ENCODE results near the gene HHIP. TPM values are rescaled to one million over a fixed set of nuclear protein-coding genes. Genes with fewer than 3 reads are reported as not detected.

The HHIP gene
- total RNA-seq, 1 donor from 2014 or later: 0.25 TPM

DNA sequence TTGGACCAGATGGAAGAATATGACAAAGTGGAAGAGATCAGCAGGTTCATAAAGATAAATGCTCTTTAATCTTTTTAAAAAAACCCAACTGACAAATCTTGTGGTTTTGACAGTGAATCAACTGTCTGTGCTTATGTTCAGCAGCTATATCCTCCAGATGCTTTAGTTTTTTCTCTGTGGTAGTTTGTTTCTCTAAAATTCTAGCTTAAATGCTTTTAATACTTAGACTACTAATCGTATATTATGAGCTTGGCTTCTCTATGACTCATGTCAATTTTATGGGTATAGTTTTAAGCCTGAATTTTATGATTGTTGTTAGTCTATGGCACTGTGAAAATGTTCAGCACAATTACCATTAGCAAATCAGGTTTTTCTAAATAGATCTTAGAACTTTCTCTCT lies 12.9 kb downstream of the HHIP start:
- no peak for DNase-seq (ENCODE audit: extremely low spot score in 2 of 2)

DNA sequence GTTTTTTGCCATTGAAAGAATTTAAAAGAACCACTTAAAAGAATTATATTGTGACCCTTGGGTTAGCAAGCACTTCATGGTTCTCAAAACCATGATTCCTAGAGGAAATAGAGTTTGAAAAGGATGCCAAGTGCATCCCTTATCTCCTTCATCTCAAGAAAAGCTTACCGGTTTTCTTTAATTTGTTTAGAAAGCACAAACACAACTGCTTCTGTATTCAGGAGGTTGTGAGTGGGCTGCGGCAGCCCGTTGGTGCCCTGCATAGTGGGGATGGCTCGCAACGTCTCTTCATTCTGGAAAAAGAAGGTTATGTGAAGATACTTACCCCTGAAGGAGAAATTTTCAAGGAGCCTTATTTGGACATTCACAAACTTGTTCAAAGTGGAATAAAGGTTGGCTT lies 13.5 kb downstream of the HHIP start:
- no peak overlapping the region for H3K4me3 ChIP-seq
- no peaks in the 10 kb centered on the region for H3K36me3 ChIP-seq
- H3K27me3 ChIP-seq: no peaks in the 10 kb centered on the region
- intact Hi-C loops (cut with DNase I): no loop called here
- H3K4me1 ChIP-seq: no peaks in the 10 kb centered on the region
- no peak for DNase-seq (ENCODE audit: extremely low spot score in 2 of 2)
- TF ChIP-seq POLR2AphosphoS5 (IDR thresholded peaks at IDR 0.05; ENCODE audit: insufficient read depth in 1 of 2, low read depth in 1 of 2) (no peak), CTCF (IDR thresholded peaks at IDR 0.05) (no peak), POLR2A (IDR thresholded peaks at IDR 0.05) (no peak)
- H3K9me3 ChIP-seq: no peaks in the 10 kb centered on the region
- no peak overlapping the region for H3K27ac ChIP-seq

More for the DNA sequence above, 12.9 kb downstream of the HHIP start:
- no peaks in the 10 kb centered on the region for H3K4me1 ChIP-seq
- H3K36me3 ChIP-seq: no peaks in the 10 kb centered on the region
- H3K27ac ChIP-seq: no peak overlapping the region
- TF ChIP-seq POLR2A (IDR thresholded peaks at IDR 0.05): no peak
- no peak overlapping the region for H3K4me3 ChIP-seq
- intact Hi-C loops (cut with DNase I): no loop called here
- H3K9me3 ChIP-seq: no peaks in the 10 kb centered on the region
- no peaks in the 10 kb centered on the region for H3K27me3 ChIP-seq

- Histone ChIP-seq H3K27me3 (no peaks in the 10 kb centered on the region), H3K4me3 (no peak overlapping the region), H3K9me3 (no peaks in the 10 kb centered on the region), H3K27ac (no peak overlapping the region), H3K4me1 (no peaks in the 10 kb centered on the region), H3K36me3 (no peaks in the 10 kb centered on the region)
- TF ChIP-seq CTCF (IDR thresholded peaks at IDR 0.05) (no peak), POLR2A (IDR thresholded peaks at IDR 0.05) (no peak), POLR2AphosphoS5 (IDR thresholded peaks at IDR 0.05; ENCODE audit: insufficient read depth in 1 of 2, low read depth in 1 of 2) (no peak)
- intact Hi-C loops (cut with DNase I): no loop called here
- DNase-seq (ENCODE audit: extremely low spot score in 2 of 2): no peak
These were observed 18.0 kb downstream of the HHIP start for GRCh38 chr4:144663834-144664475.

GRCh38 chr4:144666539-144667175 lies 20.7 kb downstream of the HHIP start:
- no peak for TF ChIP-seq CTCF (IDR thresholded peaks at IDR 0.05)
- TF ChIP-seq POLR2AphosphoS5 (IDR thresholded peaks at IDR 0.05; ENCODE audit: insufficient read depth in 1 of 2, low read depth in 1 of 2): no peak
- TF ChIP-seq POLR2A (IDR thresholded peaks at IDR 0.05): no peak
- no peak for DNase-seq (ENCODE audit: extremely low spot score in 2 of 2)
- Histone ChIP-seq H3K27me3 (no peaks in the 10 kb centered on the region), H3K27ac (no peak overlapping the region), H3K4me1 (no peaks in the 10 kb centered on the region), H3K9me3 (no peaks in the 10 kb centered on the region), H3K36me3 (no peaks in the 10 kb centered on the region), H3K4me3 (no peak overlapping the region)
- intact Hi-C loops (cut with DNase I): no loop called here

DNA sequence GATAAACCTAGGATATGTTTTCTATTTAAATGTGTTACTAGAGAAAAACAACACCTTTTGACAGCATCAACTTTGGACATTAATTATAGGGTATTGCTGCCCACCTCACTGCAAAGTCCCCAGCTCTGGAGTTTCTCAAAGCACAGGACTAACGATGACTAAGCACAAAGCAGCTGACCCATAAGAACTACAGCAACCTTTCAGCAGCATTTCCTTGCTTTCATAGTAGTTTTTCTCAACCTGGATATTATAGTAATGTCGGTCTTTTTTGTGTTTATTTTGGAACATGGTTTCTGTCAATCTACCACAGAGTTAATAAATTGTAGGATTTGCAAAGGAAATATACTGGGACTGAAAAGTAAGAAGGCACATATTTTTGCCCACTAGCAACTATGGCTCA lies 21.5 kb downstream of the HHIP start:
- no peak overlapping the region for H3K27ac ChIP-seq
- no peaks in the 10 kb centered on the region for H3K9me3 ChIP-seq
- no peaks in the 10 kb centered on the region for H3K36me3 ChIP-seq
- TF ChIP-seq POLR2AphosphoS5 (IDR thresholded peaks at IDR 0.05; ENCODE audit: insufficient read depth in 1 of 2, low read depth in 1 of 2) (no peak), CTCF (IDR thresholded peaks at IDR 0.05) (no peak), POLR2A (IDR thresholded peaks at IDR 0.05) (no peak)
- intact Hi-C loops (cut with DNase I): no loop called here
- H3K27me3 ChIP-seq: no peaks in the 10 kb centered on the region
- DNase-seq (ENCODE audit: extremely low spot score in 2 of 2): no peak
- no peak overlapping the region for H3K4me3 ChIP-seq
- no peaks in the 10 kb centered on the region for H3K4me1 ChIP-seq
